Measurements from ENCODE around the gene ZBTB32.
A peak's percentile ranks its signal among the peaks of the same experiment; 100 is the strongest.

ZBTB32 gene

GRCh38 chr19:35702223-35703012 lies 1.9 kb upstream of the ZBTB32 start:
- DNase-seq = peak; percentile 95

- no peak for DNase-seq
Observed at GRCh38 chr19:35703343-35703742, 1.0 kb upstream of the ZBTB32 start.

DNA sequence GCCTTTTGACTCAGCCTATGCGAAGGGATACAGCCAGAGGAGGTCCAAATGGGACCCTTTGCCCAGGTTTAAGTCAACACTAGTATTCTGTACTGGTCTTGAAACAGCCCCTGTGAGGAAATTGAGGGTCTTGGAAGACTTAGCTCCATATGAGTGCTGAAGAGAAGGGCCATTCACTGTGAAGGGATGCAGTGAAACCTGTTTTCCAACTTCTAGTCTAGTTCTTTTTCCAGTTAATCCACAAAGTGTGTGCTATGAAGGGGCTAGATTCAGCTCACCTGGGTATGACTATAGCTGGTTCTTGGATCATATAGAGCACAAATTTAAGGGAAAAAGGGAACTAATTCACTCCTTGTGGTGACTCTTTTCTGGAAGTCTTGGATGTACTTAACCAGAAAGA lies 4.0 kb downstream of the ZBTB32 start:
- no peak for DNase-seq

DNA sequence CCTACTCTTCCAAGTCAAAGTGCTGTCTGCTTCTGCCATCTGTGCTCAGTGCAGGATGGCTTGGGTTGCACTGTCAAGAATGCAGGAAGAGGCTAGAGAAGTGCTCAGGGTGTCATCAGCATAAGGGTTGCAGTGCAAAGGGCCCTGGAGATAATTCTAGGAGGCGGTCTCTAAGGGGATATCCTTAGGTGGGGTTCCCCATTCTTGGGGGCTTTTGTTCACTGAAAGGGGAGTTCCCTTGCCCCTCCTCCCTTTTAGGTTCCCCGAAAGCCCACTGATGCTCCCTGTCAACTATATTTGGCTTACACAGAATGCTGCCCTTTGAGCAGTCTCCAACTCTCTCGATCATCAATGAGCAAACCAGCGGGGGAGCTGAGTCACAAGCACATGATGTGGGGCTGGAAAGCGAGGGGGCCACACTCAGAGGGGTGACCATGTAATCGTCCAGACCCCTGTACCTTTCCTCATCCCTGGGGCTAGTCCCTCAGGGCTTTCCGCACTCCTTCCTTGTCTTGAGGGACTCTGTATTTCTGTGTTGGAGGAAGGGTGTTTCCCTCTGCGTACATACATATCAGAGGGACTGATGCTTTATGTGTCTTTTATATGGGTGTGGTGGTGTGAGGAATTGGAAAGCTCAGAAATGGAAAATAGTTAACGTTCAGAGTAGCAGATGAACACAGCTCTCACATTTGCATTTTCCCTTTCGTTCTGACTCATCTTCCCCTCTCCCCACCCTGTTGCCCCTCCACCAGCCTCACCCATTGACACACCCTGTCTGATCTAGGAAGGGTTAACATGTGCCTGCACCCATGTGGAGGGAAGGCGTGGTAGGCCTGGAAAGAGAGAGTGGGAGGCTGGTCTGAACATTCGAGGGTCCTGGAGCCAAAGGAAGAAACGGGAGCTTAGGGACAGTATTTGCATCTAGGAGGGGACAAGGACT lies 6.7 kb downstream of the ZBTB32 start:
- no peak for DNase-seq

- DNase-seq = no peak
Observed at GRCh38 chr19:35712567-35713505, 8.5 kb downstream of the ZBTB32 start.

DNA sequence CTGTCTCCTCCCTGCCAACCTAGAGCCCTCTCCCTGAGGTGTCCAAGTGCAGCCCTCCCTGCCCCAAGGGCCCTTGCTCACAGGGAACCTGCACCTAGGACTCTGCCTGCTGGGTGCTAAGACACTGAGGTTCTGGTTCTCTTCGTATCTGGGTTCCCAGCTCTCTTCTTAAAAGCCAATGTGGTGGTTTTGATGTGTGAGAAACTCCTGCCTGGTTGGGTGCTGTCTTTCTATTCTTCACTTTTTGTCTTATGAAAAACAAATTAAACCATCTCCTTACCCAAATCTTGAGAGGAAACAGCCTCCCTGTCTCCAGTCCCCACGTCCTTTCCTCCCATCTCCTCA lies 9.1 kb downstream of the ZBTB32 start:
- no peak for DNase-seq

GRCh38 chr19:35713904-35714495 lies 9.6 kb downstream of the ZBTB32 start:
- no peak for DNase-seq

- no peak for DNase-seq
Observed at GRCh38 chr19:35714601-35715354, 10.4 kb downstream of the ZBTB32 start.

DNA sequence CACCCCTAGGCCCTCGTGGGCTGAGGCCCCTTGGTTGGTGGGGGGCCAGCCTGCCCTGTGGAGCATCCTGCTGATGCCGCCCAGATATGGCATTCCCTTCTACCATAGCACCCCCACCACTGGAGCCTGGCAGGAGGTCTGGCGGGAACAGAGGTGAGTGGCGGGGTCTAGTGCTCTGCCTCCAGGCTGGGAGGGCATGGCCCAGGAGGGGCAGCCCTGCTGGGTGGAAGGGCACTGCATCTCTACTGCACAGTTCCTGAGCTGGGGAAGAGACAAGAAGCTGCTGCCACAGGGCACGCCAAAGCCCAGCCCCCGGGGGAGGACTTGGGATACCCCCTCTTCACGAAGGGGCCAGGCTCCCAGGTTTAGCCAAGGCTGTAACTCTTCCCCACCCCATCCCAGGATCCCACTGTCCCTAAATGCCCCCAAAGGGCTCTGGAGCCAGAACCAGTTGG lies 11.0 kb downstream of the ZBTB32 start:
- no peak for DNase-seq

- DNase-seq = no peak
Observed at GRCh38 chr19:35715981-35716800, 11.8 kb downstream of the ZBTB32 start.

- DNase-seq = peak; percentile 71
Observed at GRCh38 chr19:35716801-35717664, 12.7 kb downstream of the ZBTB32 start.

DNA sequence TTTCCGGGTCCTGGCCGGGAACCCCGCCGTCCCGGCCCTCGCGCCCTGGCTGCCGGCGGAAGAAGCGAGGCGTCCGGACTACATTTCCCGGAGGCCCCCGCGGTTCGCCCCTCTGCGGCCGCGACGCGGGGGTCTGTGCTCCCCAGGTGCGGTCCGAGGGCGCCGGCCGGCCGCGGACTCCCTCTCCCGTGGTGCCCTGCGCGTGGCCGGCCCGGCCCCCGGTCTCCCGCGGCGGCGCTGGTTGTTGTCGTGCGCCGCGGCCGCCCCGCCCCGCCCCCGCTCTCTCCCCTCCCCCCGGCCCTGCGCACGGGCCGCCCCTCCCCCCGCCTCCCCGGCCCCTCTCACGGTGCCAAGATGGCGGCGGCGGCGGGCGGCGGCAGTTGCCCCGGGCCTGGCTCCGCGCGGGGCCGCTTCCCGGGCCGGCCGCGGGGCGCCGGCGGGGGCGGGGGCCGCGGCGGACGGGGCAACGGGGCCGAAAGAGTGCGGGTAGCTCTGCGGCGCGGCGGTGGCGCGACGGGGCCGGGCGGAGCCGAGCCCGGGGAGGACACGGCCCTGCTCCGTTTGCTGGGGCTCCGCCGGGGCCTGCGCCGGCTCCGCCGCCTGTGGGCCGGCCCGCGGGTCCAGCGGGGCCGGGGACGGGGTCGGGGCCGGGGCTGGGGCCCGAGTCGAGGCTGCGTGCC lies 13.4 kb downstream of the ZBTB32 start, which contains the start of gene KMT2B:
Gene KMT2B (plus strand): TSS at position 339 of the 680 bp plus-strand sequence. CDS start 16 bp downstream, at position 355.
- no peak for DNase-seq

DNA sequence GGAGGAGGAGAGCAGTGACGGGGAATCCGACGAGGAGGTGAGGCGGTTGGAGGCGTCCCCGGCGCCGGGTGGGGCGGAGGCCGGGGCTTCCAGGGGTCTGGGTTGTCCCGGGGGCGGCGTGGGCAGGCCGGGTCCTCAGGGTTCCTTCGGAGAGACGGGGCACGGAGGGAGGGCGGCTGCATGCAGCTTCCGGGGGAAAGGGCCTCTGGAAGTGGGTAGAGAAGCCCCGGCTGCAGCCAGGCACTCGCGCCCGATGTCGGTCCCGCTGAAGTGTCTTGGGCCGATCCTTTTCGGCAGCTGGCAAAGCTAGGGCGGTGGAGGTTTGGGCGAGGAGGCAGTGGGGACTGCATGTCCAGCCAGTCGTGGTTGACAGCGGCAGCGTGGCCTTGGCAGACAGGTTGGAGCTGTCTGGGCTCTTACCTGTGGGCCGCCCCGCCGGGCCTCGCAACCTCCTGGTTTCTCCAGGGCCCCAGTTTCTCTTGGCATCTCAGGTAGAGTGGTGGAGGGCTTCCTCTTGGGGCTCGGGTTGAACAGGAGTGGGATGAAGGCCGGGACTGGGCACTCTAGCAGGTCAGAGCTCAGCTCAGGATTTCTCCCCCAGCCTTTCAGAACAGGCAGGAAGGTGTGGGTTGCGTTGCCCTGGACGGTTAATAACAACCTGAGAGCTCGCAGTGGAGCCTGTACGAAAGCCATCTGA lies 14.1 kb downstream of the ZBTB32 start:
- DNase-seq = no peak

DNA sequence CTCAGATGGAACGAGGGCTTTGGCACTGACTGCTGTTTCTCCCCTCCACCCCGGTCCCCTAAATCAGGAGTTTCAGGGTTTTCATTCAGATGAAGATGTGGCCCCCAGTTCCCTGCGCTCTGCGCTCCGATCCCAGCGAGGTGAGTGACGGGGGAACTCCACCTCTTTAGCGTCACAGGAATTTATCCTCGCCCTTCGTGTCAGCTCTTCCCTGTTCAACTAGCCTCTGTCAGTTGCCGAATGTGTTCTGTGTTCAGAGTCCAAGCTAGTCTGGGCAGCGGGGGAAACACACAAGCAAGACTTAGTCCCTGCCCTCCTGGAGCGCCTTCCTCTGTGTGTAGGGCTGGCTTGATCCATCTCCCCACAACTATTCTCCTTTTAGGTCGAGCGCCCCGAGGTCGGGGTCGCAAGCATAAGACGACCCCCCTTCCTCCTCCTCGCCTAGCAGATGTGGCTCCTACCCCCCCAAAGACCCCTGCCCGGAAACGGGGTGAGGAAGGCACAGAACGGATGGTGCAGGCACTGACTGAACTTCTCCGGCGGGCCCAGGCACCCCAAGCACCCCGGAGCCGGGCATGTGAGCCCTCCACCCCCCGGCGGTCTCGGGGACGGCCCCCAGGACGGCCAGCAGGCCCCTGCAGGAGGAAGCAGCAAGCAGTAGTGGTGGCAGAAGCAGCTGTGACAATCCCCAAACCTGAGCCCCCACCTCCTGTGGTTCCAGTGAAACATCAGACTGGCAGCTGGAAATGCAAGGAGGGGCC lies 15.2 kb downstream of the ZBTB32 start:
- DNase-seq = no peak

GRCh38 chr19:35720163-35720524 lies 15.8 kb downstream of the ZBTB32 start:
- no peak for DNase-seq

GRCh38 chr19:35720648-35721047 lies 16.3 kb downstream of the ZBTB32 start:
- DNase-seq = no peak

- no peak for DNase-seq
Observed at GRCh38 chr19:35721374-35721773, 17.0 kb downstream of the ZBTB32 start.

DNA sequence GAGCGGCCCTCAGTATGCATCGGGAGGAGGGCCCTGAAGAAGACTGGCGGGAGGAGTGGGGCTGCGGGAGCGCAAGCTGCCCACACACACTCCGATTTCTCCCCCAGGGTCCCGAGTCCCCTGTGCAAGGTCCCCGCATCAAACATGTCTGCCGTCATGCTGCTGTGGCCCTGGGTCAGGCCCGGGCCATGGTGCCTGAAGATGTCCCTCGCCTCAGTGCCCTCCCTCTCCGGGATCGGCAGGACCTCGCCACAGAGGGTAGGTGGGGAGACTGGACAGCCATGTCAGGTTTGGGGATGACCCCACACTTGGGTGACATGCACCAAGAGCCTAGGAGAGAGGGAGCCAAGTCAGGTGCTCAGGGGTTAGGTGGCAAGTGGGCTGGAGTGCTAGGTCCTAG lies 18.1 kb downstream of the ZBTB32 start:
- no peak for DNase-seq
